ENCODE measurements around the gene PLXNA1. TPM values are rescaled to one million over a fixed set of nuclear protein-coding genes. Genes with fewer than 3 reads are reported as not detected.

PLXNA1 gene
- total RNA-seq, 2 donors from 2014 or later: 17.0 to 49.5 TPM

- TF ChIP-seq POLR2A (IDR thresholded peaks at IDR 0.05) (no peak), POLR2AphosphoS5 (IDR thresholded peaks at IDR 0.05) (no peak)
- TF ChIP-seq, protein P1, sequence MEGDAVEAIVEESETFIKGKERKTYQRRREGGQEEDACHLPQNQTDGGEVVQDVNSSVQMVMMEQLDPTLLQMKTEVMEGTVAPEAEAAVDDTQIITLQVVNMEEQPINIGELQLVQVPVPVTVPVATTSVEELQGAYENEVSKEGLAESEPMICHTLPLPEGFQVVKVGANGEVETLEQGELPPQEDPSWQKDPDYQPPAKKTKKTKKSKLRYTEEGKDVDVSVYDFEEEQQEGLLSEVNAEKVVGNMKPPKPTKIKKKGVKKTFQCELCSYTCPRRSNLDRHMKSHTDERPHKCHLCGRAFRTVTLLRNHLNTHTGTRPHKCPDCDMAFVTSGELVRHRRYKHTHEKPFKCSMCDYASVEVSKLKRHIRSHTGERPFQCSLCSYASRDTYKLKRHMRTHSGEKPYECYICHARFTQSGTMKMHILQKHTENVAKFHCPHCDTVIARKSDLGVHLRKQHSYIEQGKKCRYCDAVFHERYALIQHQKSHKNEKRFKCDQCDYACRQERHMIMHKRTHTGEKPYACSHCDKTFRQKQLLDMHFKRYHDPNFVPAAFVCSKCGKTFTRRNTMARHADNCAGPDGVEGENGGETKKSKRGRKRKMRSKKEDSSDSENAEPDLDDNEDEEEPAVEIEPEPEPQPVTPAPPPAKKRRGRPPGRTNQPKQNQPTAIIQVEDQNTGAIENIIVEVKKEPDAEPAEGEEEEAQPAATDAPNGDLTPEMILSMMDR (IDR thresholded peaks at IDR 0.05): no peak
- Histone ChIP-seq H3K36me3 (no peaks in the 10 kb centered on the region), H3K4me3 (no peak overlapping the region), H3K9me3 (no peaks in the 10 kb centered on the region), H3K27me3 (replicated peaks; ENCODE audit: insufficient read depth) (no peaks in the 10 kb centered on the region), H3K27ac (no peak overlapping the region), H3K4me1 (replicated peaks) (no peaks in the 10 kb centered on the region)
- intact Hi-C loops (cut with DNase I): no loop called here
- WGBS: 92% methylated on average over 10 of the region's 10 CpGs
- no peak for DNase-seq (ENCODE audit: low spot score)
These were observed 30.5 kb upstream of the PLXNA1 start for GRCh38 chr3:126952261-126952982.

DNA sequence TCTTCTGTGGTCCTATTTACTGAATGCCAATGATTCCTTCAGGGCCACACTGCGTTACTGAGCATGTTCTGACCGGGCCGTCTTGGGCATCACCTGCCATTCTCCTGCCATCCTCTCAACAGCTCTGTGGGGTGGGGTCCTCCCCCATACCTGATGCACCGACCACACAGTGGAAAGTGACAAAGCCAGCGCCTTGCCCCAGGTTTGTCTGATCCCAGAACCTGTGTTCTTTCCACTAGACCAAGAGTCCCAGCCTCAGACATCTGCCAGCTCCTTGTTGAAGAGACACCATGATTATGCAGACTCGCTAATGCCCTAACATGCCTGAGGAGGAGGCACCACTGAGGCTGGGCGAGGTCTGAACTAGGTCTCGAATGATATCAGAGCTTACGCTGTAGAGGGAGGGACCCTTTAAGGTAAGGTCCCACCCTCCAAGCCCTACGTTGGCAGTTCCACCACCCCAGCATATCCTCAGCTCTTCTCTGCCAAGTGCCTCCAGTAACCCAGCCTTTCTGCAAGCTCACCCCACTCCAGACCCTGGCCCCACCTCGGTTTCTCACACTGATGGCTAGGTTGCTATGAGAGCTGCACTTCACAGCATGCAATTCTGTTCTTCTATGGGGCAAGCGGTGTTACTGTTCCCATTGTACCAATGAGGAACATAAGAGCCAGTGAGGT is 29.8 kb upstream of the PLXNA1 start:
- Histone ChIP-seq H3K27me3 (replicated peaks; ENCODE audit: insufficient read depth) (no peaks in the 10 kb centered on the region), H3K4me1 (replicated peaks) (no peaks in the 10 kb centered on the region), H3K9me3 (no peaks in the 10 kb centered on the region), H3K36me3 (no peaks in the 10 kb centered on the region), H3K27ac (no peak overlapping the region), H3K4me3 (no peak overlapping the region)
- no peak for TF ChIP-seq POLR2A (IDR thresholded peaks at IDR 0.05)
- TF ChIP-seq, protein P1 (IDR thresholded peaks at IDR 0.05): no peak
- no peak for TF ChIP-seq POLR2AphosphoS5 (IDR thresholded peaks at IDR 0.05)
- 94% methylated on average over 12 of the region's 12 CpGs for WGBS
- intact Hi-C loops (cut with DNase I): no loop called here
- no peak for DNase-seq (ENCODE audit: low spot score)

- intact Hi-C loops (cut with DNase I): no loop called here
- DNase-seq (ENCODE audit: low spot score): no peak
- no peaks in the 10 kb centered on the region for H3K9me3 ChIP-seq
- peaks cover 2% of the 10 kb centered on the region for H3K27me3 ChIP-seq (replicated peaks; ENCODE audit: insufficient read depth)
- 88% methylated on average over 10 of the region's 10 CpGs for WGBS
- no peak for TF ChIP-seq POLR2A (IDR thresholded peaks at IDR 0.05)
- no peak for TF ChIP-seq POLR2AphosphoS5 (IDR thresholded peaks at IDR 0.05)
- TF ChIP-seq, protein P1 (IDR thresholded peaks at IDR 0.05): no peak
- H3K36me3 ChIP-seq: no peaks in the 10 kb centered on the region
- H3K27ac ChIP-seq: no peak overlapping the region
- no peaks in the 10 kb centered on the region for H3K4me1 ChIP-seq (replicated peaks)
- no peak overlapping the region for H3K4me3 ChIP-seq
These were observed 28.6 kb upstream of the PLXNA1 start for GRCh38 chr3:126954141-126954842.

DNA sequence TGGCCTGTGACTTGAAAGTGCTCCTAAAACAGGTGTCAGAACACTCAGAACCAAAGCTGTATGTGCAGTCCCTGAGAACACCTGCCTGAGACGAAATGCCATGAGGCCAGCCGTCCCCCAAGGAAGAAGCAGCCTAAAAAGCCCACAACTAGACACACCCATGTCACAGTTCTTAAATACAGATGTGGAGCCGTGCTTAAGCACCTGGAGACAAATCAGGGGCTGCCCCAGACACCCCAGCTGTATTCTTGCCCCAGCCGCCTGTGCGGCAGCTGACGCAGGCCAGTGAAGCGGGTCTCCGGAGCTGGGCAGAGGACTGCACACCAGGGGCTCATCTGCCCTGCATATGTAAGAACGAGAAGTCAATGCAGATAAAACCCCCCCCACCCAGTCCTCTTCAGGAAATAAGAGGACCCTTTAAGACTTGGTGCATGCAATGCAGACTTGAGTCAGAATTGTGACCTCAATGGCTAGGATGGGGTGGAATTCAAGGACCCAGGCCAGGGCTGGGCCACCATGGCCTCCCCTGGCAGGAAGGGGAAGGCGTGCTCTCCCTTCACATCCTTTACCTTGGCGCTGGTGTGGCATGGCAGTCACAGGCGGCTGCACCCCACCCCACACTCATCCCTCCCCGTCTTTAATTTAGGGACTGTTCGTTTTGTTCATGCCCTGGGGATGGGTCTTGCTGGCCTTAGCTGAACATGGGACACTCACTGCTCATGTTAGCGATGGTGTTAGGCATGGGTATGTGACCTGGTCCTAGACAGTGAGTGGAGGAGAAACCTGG is 27.7 kb upstream of the PLXNA1 start:
- TF ChIP-seq POLR2AphosphoS5 (IDR thresholded peaks at IDR 0.05) (no peak), POLR2A (IDR thresholded peaks at IDR 0.05) (no peak)
- TF ChIP-seq, protein P1 (IDR thresholded peaks at IDR 0.05): no peak
- intact Hi-C loops (cut with DNase I): no loop called here
- Histone ChIP-seq H3K9me3 (no peaks in the 10 kb centered on the region), H3K4me3 (no peak overlapping the region), H3K4me1 (replicated peaks) (no peaks in the 10 kb centered on the region), H3K27ac (no peak overlapping the region), H3K27me3 (replicated peaks; ENCODE audit: insufficient read depth) (peaks cover 2% of the 10 kb centered on the region), H3K36me3 (no peaks in the 10 kb centered on the region)
- WGBS: 95% methylated on average over 15 of the region's 15 CpGs
- DNase-seq (ENCODE audit: low spot score): no peak

Data from prostate gland (tissue), 2 donors.